Activated B cell treated with CpG ODN at 0.5 μM for 24 hours (primary cell): ENCODE results near the gene FGFR2. TPM values are rescaled to one million over a fixed set of nuclear protein-coding genes. Genes with fewer than 3 reads are reported as not detected.
"Not testable (repeated sequence)": the region's sequence is repeated elsewhere in the genome, so short reads cannot be mapped to it uniquely, and the experiment has no call there.

Experiments
- ATAC-seq: fragments of 200-7000 bp; cut with Tn5 transposase; one replicate; pipeline ENCODE4 v1.10.0; 2021; ENCODE audit warnings: low read depth, mild to moderate bottlenecking, moderate library complexity
- CTCF ChIA-PET: fragments of 350-600 bp; sonication (Branson Sonifier 250); formaldehyde crosslinking; loops from one replicate; lab custom pipeline; 2021; ENCODE audit warnings: antibody characterized with exemption; lab: Charles Lee
- POLR2A ChIA-PET: fragments of 350-600 bp; sonication (Branson Sonifier 250); formaldehyde crosslinking; loops from one replicate; lab custom pipeline; 2021; ENCODE audit warnings: antibody characterized with exemption; lab: Charles Lee
- DNase-seq: peaks from one replicate; pipeline ENCODE4 v3.0.0; 2022
- H3K27ac Mint-ChIP-seq: one replicate; pipeline ENCODE4 v1.8.0; 2020; ENCODE audit warnings: mixed read lengths
- H3K27me3 Mint-ChIP-seq: one replicate; pipeline ENCODE4 v1.8.0; 2021; ENCODE audit warnings: mixed read lengths
- H3K36me3 Mint-ChIP-seq: one replicate; pipeline ENCODE4 v1.8.0; 2021; ENCODE audit warnings: low read depth, mixed read lengths
- H3K4me1 Mint-ChIP-seq: one replicate; pipeline ENCODE4 v1.8.0; 2021; ENCODE audit warnings: mixed read lengths
- H3K4me3 Mint-ChIP-seq: one replicate; pipeline ENCODE4 v1.8.0; 2020; ENCODE audit warnings: mild to moderate bottlenecking, mixed read lengths
- H3K9me3 Mint-ChIP-seq: one replicate; pipeline ENCODE4 v1.8.0; 2020; ENCODE audit warnings: mixed read lengths
- CTCF ChIP-seq: fragments of 200-600 bp; IDR thresholded peaks from one replicate; pipeline ENCODE4 v1.8.0; 2022; ENCODE audit warnings: antibody characterized with exemption, mild to moderate bottlenecking
- intact Hi-C: fragments of 100-400 bp; cut with micrococcal nuclease; formaldehyde crosslinking; loops from one replicate; pipeline ENCODE4 v1.15.1; 2024
- total RNA-seq: library from RNA; stranded (reverse); gene quantifications from 2 replicates; pipeline ENCODE4 v1.2.3, GENCODE V29; 2022

Gene FGFR2
- total RNA-seq, 1 donor from 2014 or later: not detected

- Mint-ChIP-seq H3K9me3 (peaks cover 2% of the 10 kb centered on the region), H3K27me3 (no peaks in the 10 kb centered on the region), H3K4me3 (no peak overlapping the region), H3K27ac (no peak overlapping the region), H3K4me1 (no peaks in the 10 kb centered on the region), H3K36me3 (no peaks in the 10 kb centered on the region)
- ATAC-seq (no peak), DNase-seq (no peak)
- ChIA-PET POLR2A (no interaction called here), CTCF (no interaction called here)
- no peak for TF ChIP-seq CTCF
- intact Hi-C loops: no loop called here
Measured at GRCh38 chr10:121566755-121567154, 31.5 kb downstream of the FGFR2 start.

- DNase-seq: no peak
- no peak for TF ChIP-seq CTCF
- ATAC-seq: no peak
- Mint-ChIP-seq H3K36me3 (no peaks in the 10 kb centered on the region), H3K9me3 (peaks cover 2% of the 10 kb centered on the region), H3K4me1 (no peaks in the 10 kb centered on the region), H3K27ac (no peak overlapping the region), H3K4me3 (no peak overlapping the region), H3K27me3 (no peaks in the 10 kb centered on the region)
- ChIA-PET POLR2A (no interaction called here), CTCF (no interaction called here)
- intact Hi-C loops: no loop called here
Measured at GRCh38 chr10:121559326-121560026, 38.8 kb downstream of the FGFR2 start.

- Mint-ChIP-seq H3K4me3 (no peak overlapping the region), H3K9me3 (peaks cover 2% of the 10 kb centered on the region), H3K4me1 (no peaks in the 10 kb centered on the region), H3K36me3 (no peaks in the 10 kb centered on the region), H3K27me3 (no peaks in the 10 kb centered on the region), H3K27ac (no peak overlapping the region)
- intact Hi-C loops: no loop called here
- CTCF ChIA-PET: no interaction called here
- ATAC-seq: no peak
- no peak for DNase-seq
- no peak for TF ChIP-seq CTCF
- POLR2A ChIA-PET: no interaction called here
Measured at GRCh38 chr10:121558238-121558637, 40.0 kb downstream of the FGFR2 start.

- TF ChIP-seq CTCF: no peak
- DNase-seq: no peak
- Mint-ChIP-seq H3K27me3 (no peaks in the 10 kb centered on the region), H3K9me3 (no peaks in the 10 kb centered on the region), H3K4me3 (no peak overlapping the region), H3K36me3 (no peaks in the 10 kb centered on the region), H3K4me1 (no peaks in the 10 kb centered on the region), H3K27ac (no peak overlapping the region)
- no peak for ATAC-seq
- ChIA-PET CTCF (no interaction called here), POLR2A (no interaction called here)
- intact Hi-C loops: no loop called here
Measured at GRCh38 chr10:121556918-121557573, 41.2 kb downstream of the FGFR2 start.

GRCh38 chr10:121556455-121556854, 41.8 kb downstream of the FGFR2 start:
- ChIA-PET CTCF (no interaction called here), POLR2A (no interaction called here)
- H3K9me3 Mint-ChIP-seq: no peaks in the 10 kb centered on the region

GRCh38 chr10:121554916-121555315, 43.3 kb downstream of the FGFR2 start:
- H3K4me3 Mint-ChIP-seq, CTCF ChIA-PET, H3K27ac Mint-ChIP-seq, H3K36me3 Mint-ChIP-seq, intact Hi-C loops, POLR2A ChIA-PET, H3K4me1 Mint-ChIP-seq, DNase-seq, H3K27me3 Mint-ChIP-seq, H3K9me3 Mint-ChIP-seq, ATAC-seq: not testable (repeated sequence)

More at GRCh38 chr10:121556455-121556854, 41.8 kb downstream of the FGFR2 start:
- DNase-seq (no peak), ATAC-seq (no peak)
- Mint-ChIP-seq H3K4me1 (no peaks in the 10 kb centered on the region), H3K27ac (no peak overlapping the region), H3K36me3 (no peaks in the 10 kb centered on the region), H3K4me3 (no peak overlapping the region), H3K27me3 (no peaks in the 10 kb centered on the region)
- TF ChIP-seq CTCF: no peak
- intact Hi-C loops: no loop called here
